HEK293 (cell line): ENCODE measurements around the gene WSCD2.

Source experiments
- CTCF ChIA-PET: fragments of 350-600 bp; formaldehyde crosslinking; extraction: SDS; loops from one replicate; lab custom pipeline; 2021; ENCODE audit warnings: antibody characterized with exemption; lab: Yijun Ruan, JAX
- POLR2A ChIA-PET: fragments of 300-600 bp; formaldehyde crosslinking; extraction: SDS; loops from one replicate; lab custom pipeline; 2020; ENCODE audit warnings: antibody characterized with exemption, inconsistent platforms; lab: Yijun Ruan, JAX
- H3K27ac ChIP-seq: fragments of 200-500 bp; sonication (Bioruptor generic); 2 replicates; pipeline ENCODE4 v1.5.1; 2014; ENCODE audit warnings: low read depth, low read length, control low read depth, inconsistent platforms; ENCODE audit errors: extremely low read depth
- H3K36me3 ChIP-seq, 2 experiments: fragments of 200-500 bp in 1 of 2; sonication (Bioruptor generic) in 1 of 2; 1 replicate in 1 of 2; 2 replicates in 1 of 2; pipeline ENCODE4 v1.5.1; 2014 to 2017; ENCODE audit warnings: inconsistent platforms in 2 of 2, low read length in 2 of 2; ENCODE audit not compliant: control insufficient read depth in 2 of 2, insufficient read depth in 1 of 2
- H3K4me1 ChIP-seq: fragments of 200-500 bp; sonication (Bioruptor generic); 2 replicates; pipeline ENCODE4 v1.5.1; 2014; ENCODE audit warnings: mild to moderate bottlenecking, low read length, inconsistent platforms; ENCODE audit not compliant: control insufficient read depth, insufficient read depth
- H3K4me3 ChIP-seq: 2 replicates; pipeline ENCODE4 v1.5.1; 2011; ENCODE audit warnings: low read depth, mild to moderate bottlenecking, control low read depth, low read length, moderate library complexity
- H3K9me3 ChIP-seq: fragments of 200-500 bp; sonication (Bioruptor generic); 2 replicates; pipeline ENCODE4 v1.5.1; 2014; ENCODE audit warnings: low read depth, low read length, inconsistent platforms; ENCODE audit not compliant: control insufficient read depth, insufficient read depth
- OVOL3 ChIP-seq: fragments of 450-650 bp; formaldehyde crosslinking; IDR thresholded peaks from 2 replicates; pipeline ENCODE4 v1.5.1; 2016; ENCODE audit warnings: missing biosample characterization, missing genetic modification characterization
- PRDM10 ChIP-seq: fragments of 450-650 bp; formaldehyde crosslinking; IDR thresholded peaks from 2 replicates; pipeline ENCODE4 v1.5.1; 2016; ENCODE audit warnings: missing biosample characterization, missing genetic modification characterization
- ZNF266 ChIP-seq: fragments of 450-650 bp; formaldehyde crosslinking; IDR thresholded peaks from 2 replicates; pipeline ENCODE4 v1.5.1; 2016; ENCODE audit warnings: missing biosample characterization, missing genetic modification characterization, low read depth
- ZNF341 ChIP-seq: fragments of 450-650 bp; formaldehyde crosslinking; IDR thresholded peaks from 2 replicates; pipeline ENCODE4; 2016; ENCODE audit warnings: low read depth, missing biosample characterization, missing genetic modification characterization
- ZNF350 ChIP-seq: fragments of 450-650 bp; formaldehyde crosslinking; IDR thresholded peaks from 2 replicates; pipeline ENCODE4 v1.5.0; 2017; ENCODE audit warnings: missing biosample characterization, mild to moderate bottlenecking, missing genetic modification characterization
- ZNF433 ChIP-seq: fragments of 450-650 bp; formaldehyde crosslinking; IDR thresholded peaks from 2 replicates; pipeline ENCODE4 v1.5.1; 2016; ENCODE audit warnings: missing biosample characterization, missing genetic modification characterization, low read depth
- ZNF571 ChIP-seq: fragments of 450-650 bp; formaldehyde crosslinking; IDR thresholded peaks from 2 replicates; pipeline ENCODE4 v1.5.0; 2017; ENCODE audit warnings: missing biosample characterization, missing genetic modification characterization
- ZNF585B ChIP-seq: fragments of 450-650 bp; formaldehyde crosslinking; IDR thresholded peaks from 2 replicates; pipeline ENCODE4 v1.5.1; 2016; ENCODE audit warnings: missing biosample characterization, missing genetic modification characterization
- ZNF621 ChIP-seq: fragments of 450-650 bp; formaldehyde crosslinking; IDR thresholded peaks from 2 replicates; pipeline ENCODE4 v1.5.1; 2017; ENCODE audit warnings: missing biosample characterization, missing genetic modification characterization
- ZNF623 ChIP-seq: fragments of 450-650 bp; formaldehyde crosslinking; IDR thresholded peaks from 2 replicates; pipeline ENCODE4 v1.5.1; 2016; ENCODE audit warnings: missing biosample characterization, missing genetic modification characterization
- ZNF658 ChIP-seq: fragments of 450-650 bp; formaldehyde crosslinking; IDR thresholded peaks from 2 replicates; pipeline ENCODE4; 2016; ENCODE audit warnings: missing biosample characterization, missing genetic modification characterization
- ZNF660 ChIP-seq: fragments of 450-650 bp; IDR thresholded peaks from 2 replicates; pipeline ENCODE4 v1.5.1; 2018; ENCODE audit warnings: missing biosample characterization, mild to moderate bottlenecking, missing genetic modification characterization
- ZNF830 ChIP-seq: fragments of 450-650 bp; IDR thresholded peaks from 2 replicates; pipeline ENCODE4 v1.5.0; 2018; ENCODE audit warnings: missing biosample characterization, missing genetic modification characterization, low read depth, mild to moderate bottlenecking, moderate library complexity
- ZSCAN30 ChIP-seq: fragments of 450-650 bp; IDR thresholded peaks from 2 replicates; pipeline ENCODE4 v1.5.1; 2018; ENCODE audit warnings: missing biosample characterization, mild to moderate bottlenecking, missing genetic modification characterization, moderate library complexity
- TF ChIP-seq, protein P1 (sequence below): fragments of 450-650 bp; formaldehyde crosslinking; IDR thresholded peaks from 2 replicates; pipeline ENCODE4 v1.5.1; 2016; ENCODE audit warnings: missing biosample characterization, missing genetic modification characterization
- TF ChIP-seq, protein P2 (sequence below): fragments of 450-650 bp; formaldehyde crosslinking; conservative IDR thresholded peaks from 2 replicates; pipeline ENCODE4 v1.5.1; 2016; ENCODE audit warnings: low read depth, missing biosample characterization, missing genetic modification characterization

WSCD2 gene

DNA sequence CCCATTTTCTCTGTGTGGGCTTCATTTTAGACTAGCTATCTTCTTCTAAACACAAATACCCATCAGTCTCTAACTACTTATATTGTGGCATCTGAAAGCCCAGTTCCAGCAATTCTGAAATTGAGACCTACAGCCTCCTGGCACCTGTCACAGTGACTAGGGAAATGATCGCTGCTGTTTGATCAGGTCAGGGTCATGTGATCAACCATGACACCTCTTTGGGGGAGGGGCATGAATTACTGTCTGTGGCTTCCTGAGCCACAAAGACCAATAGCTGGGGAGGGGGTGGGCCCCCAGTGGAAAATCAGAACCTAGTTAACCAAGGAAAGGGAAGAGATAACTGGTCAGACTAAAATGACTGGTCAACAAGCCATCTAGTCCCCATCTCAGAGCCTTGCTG, 14.1 kb downstream of the WSCD2 start (continued):
- TF ChIP-seq, protein P1, sequence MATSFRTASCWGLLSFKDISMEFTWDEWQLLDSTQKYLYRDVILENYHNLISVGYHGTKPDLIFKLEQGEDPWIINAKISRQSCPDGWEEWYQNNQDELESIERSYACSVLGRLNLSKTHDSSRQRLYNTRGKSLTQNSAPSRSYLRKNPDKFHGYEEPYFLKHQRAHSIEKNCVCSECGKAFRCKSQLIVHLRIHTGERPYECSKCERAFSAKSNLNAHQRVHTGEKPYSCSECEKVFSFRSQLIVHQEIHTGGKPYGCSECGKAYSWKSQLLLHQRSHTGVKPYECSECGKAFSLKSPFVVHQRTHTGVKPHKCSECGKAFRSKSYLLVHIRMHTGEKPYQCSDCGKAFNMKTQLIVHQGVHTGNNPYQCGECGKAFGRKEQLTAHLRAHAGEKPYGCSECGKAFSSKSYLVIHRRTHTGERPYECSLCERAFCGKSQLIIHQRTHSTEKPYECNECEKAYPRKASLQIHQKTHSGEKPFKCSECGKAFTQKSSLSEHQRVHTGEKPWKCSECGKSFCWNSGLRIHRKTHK, result no peak
- TF ChIP-seq ZNF341 (no peak), ZNF830 (no peak)
- TF ChIP-seq, all 188 proteins: peak for 0

- no peaks in the 10 kb centered on the region for H3K36me3 ChIP-seq
- H3K27ac ChIP-seq, result no peak overlapping the region
- POLR2A ChIA-PET, result no interaction called here
- TF ChIP-seq OVOL3 (tag by site-specific recombination), result no peak
- no peak for TF ChIP-seq ZNF433 (tag by site-specific recombination)
- TF ChIP-seq ZNF350 (tag by site-specific recombination), result no peak
- no peak for TF ChIP-seq ZNF658 (tag by site-specific recombination)
- no peak for TF ChIP-seq ZSCAN30
- CTCF ChIA-PET, result interaction anchor here (0.7 kb wide), 1 partner anchor 624 kb away, joined by 3 read pairs; no protein-coding TSS in a partner anchor
- no peaks in the 10 kb centered on the region for H3K4me1 ChIP-seq
- H3K9me3 ChIP-seq, result no peaks in the 10 kb centered on the region
- H3K4me3 ChIP-seq, result no peak overlapping the region
These were observed 15.0 kb downstream of the WSCD2 start for GRCh38 chr12:108144080-108144479.

DNA sequence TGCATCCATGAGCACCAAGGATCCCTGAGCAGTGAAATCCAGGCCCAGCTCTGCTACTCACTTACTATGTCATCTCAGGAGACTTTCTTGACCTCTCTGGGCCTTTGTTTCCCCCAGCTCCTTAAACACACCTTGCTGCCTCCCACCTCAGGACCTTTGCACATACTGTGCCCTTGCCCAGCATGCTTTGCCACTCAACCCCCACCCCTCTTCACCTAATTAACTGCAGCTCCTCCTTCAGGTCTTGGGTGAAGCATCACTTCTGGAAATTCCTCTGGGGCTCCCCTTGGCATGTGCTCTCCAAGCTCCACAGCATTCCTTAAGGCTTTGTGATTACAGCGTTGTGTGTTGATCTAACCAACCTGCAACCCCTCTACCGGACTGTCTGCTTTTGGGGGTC, 15.9 kb downstream of the WSCD2 start:
- TF ChIP-seq ZNF571 (tag by site-specific recombination), result no peak
- TF ChIP-seq PRDM10, result no peak
- peak; percentile 74 for TF ChIP-seq ZNF623 (tag by site-specific recombination)
- TF ChIP-seq, protein P1, result no peak
- TF ChIP-seq ZNF266 (tag by site-specific recombination), result no peak
- Histone ChIP-seq H3K4me1 (no peaks in the 10 kb centered on the region), H3K4me3 (no peak overlapping the region), H3K27ac (no peak overlapping the region), H3K36me3 (no peaks in the 10 kb centered on the region), H3K9me3 (no peaks in the 10 kb centered on the region)
- ChIA-PET CTCF (no interaction called here), POLR2A (no interaction called here)

- H3K4me1 ChIP-seq, result no peaks in the 10 kb centered on the region
- POLR2A ChIA-PET, result no interaction called here
- no peak overlapping the region for H3K27ac ChIP-seq
- CTCF ChIA-PET, result interaction anchor here (0.6 kb wide), 1 partner anchor 14 kb away, joined by 3 read pairs; no protein-coding TSS in a partner anchor
- H3K36me3 ChIP-seq, result no peaks in the 10 kb centered on the region
- H3K4me3 ChIP-seq, result no peak overlapping the region
- no peaks in the 10 kb centered on the region for H3K9me3 ChIP-seq
- TF ChIP-seq ZNF585B (tag by site-specific recombination), result no peak
- TF ChIP-seq, protein P2, sequence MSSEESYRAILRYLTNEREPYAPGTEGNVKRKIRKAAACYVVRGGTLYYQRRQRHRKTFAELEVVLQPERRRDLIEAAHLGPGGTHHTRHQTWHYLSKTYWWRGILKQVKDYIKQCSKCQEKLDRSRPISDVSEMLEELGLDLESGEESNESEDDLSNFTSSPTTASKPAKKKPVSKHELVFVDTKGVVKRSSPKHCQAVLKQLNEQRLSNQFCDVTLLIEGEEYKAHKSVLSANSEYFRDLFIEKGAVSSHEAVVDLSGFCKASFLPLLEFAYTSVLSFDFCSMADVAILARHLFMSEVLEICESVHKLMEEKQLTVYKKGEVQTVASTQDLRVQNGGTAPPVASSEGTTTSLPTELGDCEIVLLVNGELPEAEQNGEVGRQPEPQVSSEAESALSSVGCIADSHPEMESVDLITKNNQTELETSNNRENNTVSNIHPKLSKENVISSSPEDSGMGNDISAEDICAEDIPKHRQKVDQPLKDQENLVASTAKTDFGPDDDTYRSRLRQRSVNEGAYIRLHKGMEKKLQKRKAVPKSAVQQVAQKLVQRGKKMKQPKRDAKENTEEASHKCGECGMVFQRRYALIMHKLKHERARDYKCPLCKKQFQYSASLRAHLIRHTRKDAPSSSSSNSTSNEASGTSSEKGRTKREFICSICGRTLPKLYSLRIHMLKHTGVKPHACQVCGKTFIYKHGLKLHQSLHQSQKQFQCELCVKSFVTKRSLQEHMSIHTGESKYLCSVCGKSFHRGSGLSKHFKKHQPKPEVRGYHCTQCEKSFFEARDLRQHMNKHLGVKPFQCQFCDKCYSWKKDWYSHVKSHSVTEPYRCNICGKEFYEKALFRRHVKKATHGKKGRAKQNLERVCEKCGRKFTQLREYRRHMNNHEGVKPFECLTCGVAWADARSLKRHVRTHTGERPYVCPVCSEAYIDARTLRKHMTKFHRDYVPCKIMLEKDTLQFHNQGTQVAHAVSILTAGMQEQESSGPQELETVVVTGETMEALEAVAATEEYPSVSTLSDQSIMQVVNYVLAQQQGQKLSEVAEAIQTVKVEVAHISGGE (tag by site-specific recombination), result no peak
- no peak for TF ChIP-seq ZNF660 (tag by site-specific recombination)
- TF ChIP-seq, protein P1, result no peak
- no peak for TF ChIP-seq ZNF621
These were observed 17.2 kb downstream of the WSCD2 start for GRCh38 chr12:108146035-108146893.
